CMK (cell line): Measurements from ENCODE around the gene ENTREP1.

Experiments used
- DNase-seq: peaks from one replicate; pipeline ENCODE4 v3.0.0-alpha.2; 2010; ENCODE audit warnings: low read depth

Gene ENTREP1

GRCh38 chr9:69322256-69322655, 2.8 kb upstream of the ENTREP1 start:
- DNase-seq = no peak

GRCh38 chr9:69323861-69324260, 1.2 kb upstream of the ENTREP1 start:
- no peak for DNase-seq

GRCh38 chr9:69325409-69326212, 596 bp downstream of the ENTREP1 start:
- no peak for DNase-seq

- no peak for DNase-seq
These were observed 1.2 kb downstream of the ENTREP1 start for GRCh38 chr9:69326261-69326660.

- DNase-seq = no peak
These were observed 5.6 kb downstream of the ENTREP1 start for GRCh38 chr9:69330580-69330979.

GRCh38 chr9:69331444-69331843, 6.4 kb downstream of the ENTREP1 start:
- DNase-seq = no peak

GRCh38 chr9:69332067-69332685, 7.2 kb downstream of the ENTREP1 start:
- DNase-seq = no peak

GRCh38 chr9:69333716-69334115, 8.7 kb downstream of the ENTREP1 start:
- DNase-seq = no peak

GRCh38 chr9:69334317-69334716, 9.3 kb downstream of the ENTREP1 start:
- no peak for DNase-seq

- no peak for DNase-seq
These were observed 14.6 kb downstream of the ENTREP1 start for GRCh38 chr9:69339620-69340019.

- no peak for DNase-seq
These were observed 15.6 kb downstream of the ENTREP1 start for GRCh38 chr9:69340631-69341030.

- no peak for DNase-seq
These were observed 17.8 kb downstream of the ENTREP1 start for GRCh38 chr9:69342769-69343168.

GRCh38 chr9:69344459-69344858, 19.4 kb downstream of the ENTREP1 start:
- no peak for DNase-seq

- DNase-seq = no peak
These were observed 21.8 kb downstream of the ENTREP1 start for GRCh38 chr9:69346596-69347390.

GRCh38 chr9:69347607-69348006, 22.6 kb downstream of the ENTREP1 start:
- no peak for DNase-seq

- no peak for DNase-seq
These were observed 26.2 kb downstream of the ENTREP1 start for GRCh38 chr9:69351227-69351626.

- no peak for DNase-seq
These were observed 30.2 kb downstream of the ENTREP1 start for GRCh38 chr9:69355232-69355631.

GRCh38 chr9:69357030-69357775, 32.2 kb downstream of the ENTREP1 start:
- no peak for DNase-seq

GRCh38 chr9:69357821-69358220, 32.8 kb downstream of the ENTREP1 start:
- DNase-seq = no peak

GRCh38 chr9:69363191-69363590, 38.2 kb downstream of the ENTREP1 start:
- no peak for DNase-seq

GRCh38 chr9:69364510-69365150, 39.6 kb downstream of the ENTREP1 start:
- no peak for DNase-seq

GRCh38 chr9:69370430-69370829, 45.4 kb downstream of the ENTREP1 start:
- no peak for DNase-seq
